Thymus (tissue), 11 donors: ENCODE results near the gene EXOC6B. TPM values are rescaled to one million over a fixed set of nuclear protein-coding genes. Genes with fewer than 3 reads are reported as not detected.

Experiments
- DNase-seq, 9 donors: peaks; one replicate each; pipeline ENCODE4 v3.0.0-alpha.2; 2013; ENCODE audit warnings: low spot score in 9 of 9, low read depth in 6 of 9, missing footprints in 1 of 9
- H3K27ac ChIP-seq, 2 donors: one replicate each; pipeline ENCODE4 v1.5.1; 2013; ENCODE audit warnings: control low read depth in 1 of 2, low read depth in 1 of 2, low read length in 1 of 2, mild to moderate bottlenecking in 1 of 2, moderate library complexity in 1 of 2
- H3K27me3 ChIP-seq, 2 donors: one replicate each; pipeline ENCODE4 v1.5.1; 2013; ENCODE audit warnings: low read length in 1 of 2; ENCODE audit not compliant: control insufficient read depth in 2 of 2, insufficient read depth in 1 of 2
- H3K36me3 ChIP-seq, 2 donors: one replicate each; pipeline ENCODE4 v1.5.1; 2013; ENCODE audit warnings: low read length in 1 of 2, mild to moderate bottlenecking in 1 of 2, moderate library complexity in 1 of 2; ENCODE audit not compliant: control insufficient read depth in 2 of 2, insufficient read depth in 2 of 2
- H3K4me1 ChIP-seq, 2 donors: one replicate each; pipeline ENCODE4 v1.5.1; 2013; ENCODE audit warnings: low read length in 2 of 2; ENCODE audit not compliant: control insufficient read depth in 2 of 2, insufficient read depth in 2 of 2
- H3K4me3 ChIP-seq, 2 donors: one replicate each; pipeline ENCODE4 v1.5.1; 2013; ENCODE audit warnings: low read length in 2 of 2, control low read depth in 1 of 2, mild to moderate bottlenecking in 1 of 2
- H3K9me3 ChIP-seq, 2 donors: one replicate each; pipeline ENCODE4 v1.5.1; 2013; ENCODE audit warnings: low read length in 1 of 2, mild to moderate bottlenecking in 1 of 2; ENCODE audit not compliant: control insufficient read depth in 2 of 2, insufficient read depth in 1 of 2
- WGBS: extraction: QIAGEN DNeasy Blood & Tissue Kit; methylation state at CpG from one replicate; pipeline ENCODE4 v1.1.7; 2013; 5-methylcytosine and 5-hydroxymethylcytosine counted together
- polyA plus RNA-seq: library from polyadenylated mRNA; stranded (reverse); fragments of 200-250 nt; gene quantifications from one replicate; pipeline ENCODE4 v1.2.3, GENCODE V29; 2013
- total RNA-seq: library from RNA; stranded (reverse); fragments of 120-200 nt; gene quantifications from one replicate; pipeline ENCODE4 v1.2.4, GENCODE V29; 2013
- donor health status: healthy.

The EXOC6B gene
- total and polyA plus RNA-seq, 2 donors, result 5.0 to 6.2 TPM

GRCh38 chr2:72175636-72176035 is 650.2 kb downstream of the EXOC6B start:
- no peak for DNase-seq
- no peaks in the 10 kb centered on the region for H3K36me3 ChIP-seq
- no peak overlapping the region for H3K4me3 ChIP-seq
- no peak overlapping the region for H3K27ac ChIP-seq
- no peaks in the 10 kb centered on the region for H3K4me1 ChIP-seq
- WGBS, result 93% methylated on average over 4 of the region's 4 CpGs
- no peaks in the 10 kb centered on the region for H3K9me3 ChIP-seq
- H3K27me3 ChIP-seq, result no peaks in the 10 kb centered on the region

DNA sequence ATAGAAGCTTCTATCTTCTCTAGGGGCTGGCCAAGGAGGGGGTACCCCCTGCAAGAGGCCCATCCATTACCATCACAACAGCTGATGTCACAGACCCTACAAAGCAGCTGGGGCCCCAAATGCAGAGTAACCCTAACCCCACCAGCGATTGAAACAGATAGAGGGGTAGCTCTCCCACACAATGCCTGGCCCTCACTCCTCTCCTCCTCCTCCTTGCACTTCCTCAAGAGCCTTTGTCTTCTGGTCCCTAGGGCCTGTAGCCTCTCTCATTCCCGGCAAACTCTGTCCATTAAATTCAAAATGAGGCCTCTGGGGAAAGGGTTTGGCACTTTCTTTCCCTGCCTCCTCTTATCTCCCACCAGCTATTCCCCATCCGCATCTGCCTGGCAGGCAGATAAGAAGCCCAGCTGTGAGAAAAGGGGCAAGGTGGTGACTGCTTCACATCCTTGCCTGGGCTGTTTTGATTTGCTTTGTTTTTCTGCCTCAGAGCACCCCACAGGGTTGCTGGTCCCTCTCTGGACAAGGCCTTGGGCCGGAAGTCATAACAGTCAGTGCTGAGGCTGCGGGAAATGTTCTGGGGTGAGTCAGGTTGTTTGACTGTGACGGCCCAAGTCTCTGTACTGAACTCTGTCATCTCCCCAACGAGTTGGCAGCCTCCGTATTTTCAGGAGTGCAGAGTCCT is 652.1 kb downstream of the EXOC6B start:
- WGBS, result 81% methylated on average over 8 of the region's 8 CpGs
- Histone ChIP-seq H3K27ac (no peak overlapping the region), H3K9me3 (no peaks in the 10 kb centered on the region), H3K36me3 (no peaks in the 10 kb centered on the region), H3K4me1 (no peaks in the 10 kb centered on the region), H3K4me3 (no peak overlapping the region), H3K27me3 (no peaks in the 10 kb centered on the region)
- no peak for DNase-seq

- no peak for DNase-seq
- Histone ChIP-seq H3K27ac (no peak overlapping the region), H3K36me3 (no peaks in the 10 kb centered on the region), H3K9me3 (no peaks in the 10 kb centered on the region), H3K4me3 (no peak overlapping the region), H3K4me1 (no peaks in the 10 kb centered on the region), H3K27me3 (no peaks in the 10 kb centered on the region)
- 94% methylated on average over 2 of the region's 2 CpGs for WGBS
Measured at GRCh38 chr2:72172478-72172877, 653.4 kb downstream of the EXOC6B start.

- no peaks in the 10 kb centered on the region for H3K36me3 ChIP-seq
- peaks cover 0 to 2% of the 10 kb centered on the region in 2 donors for H3K27me3 ChIP-seq
- no peaks in the 10 kb centered on the region for H3K4me1 ChIP-seq
- no peak overlapping the region for H3K27ac ChIP-seq
- no peaks in the 10 kb centered on the region for H3K9me3 ChIP-seq
- no peak for DNase-seq
- 95% methylated on average over 3 of the region's 3 CpGs for WGBS
- no peak overlapping the region for H3K4me3 ChIP-seq
Measured at GRCh38 chr2:72166279-72166678, 659.6 kb downstream of the EXOC6B start.

- DNase-seq, result no peak
- Histone ChIP-seq H3K9me3 (no peaks in the 10 kb centered on the region), H3K4me3 (no peak overlapping the region), H3K4me1 (no peaks in the 10 kb centered on the region), H3K27ac (no peak overlapping the region), H3K36me3 (no peaks in the 10 kb centered on the region), H3K27me3 (peaks cover 0 to 2% of the 10 kb centered on the region in 2 donors)
- 89% methylated on average over 3 of the region's 3 CpGs for WGBS
Measured at GRCh38 chr2:72165792-72166191, 660.0 kb downstream of the EXOC6B start.

DNA sequence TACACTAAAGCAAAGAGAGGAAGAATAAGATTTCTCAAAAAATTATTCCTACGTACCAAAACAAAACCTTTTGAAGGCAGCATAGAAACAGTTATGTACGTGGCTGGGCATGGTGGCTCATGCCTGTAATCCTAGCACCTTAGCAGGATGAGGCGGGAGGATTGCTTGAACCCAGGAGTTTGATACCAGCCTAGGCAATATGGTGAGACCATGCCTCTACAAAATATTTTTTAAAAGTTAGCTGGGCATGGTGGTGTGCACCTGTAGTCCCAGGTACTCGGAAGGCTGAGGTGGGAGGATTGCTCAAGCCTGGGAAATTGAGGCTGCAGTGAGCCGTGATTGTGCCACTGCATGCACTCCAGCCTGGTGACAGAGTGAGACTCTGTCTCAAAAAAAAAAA is 663.3 kb downstream of the EXOC6B start:
- no peak overlapping the region for H3K4me3 ChIP-seq
- WGBS, result 93% methylated on average over 5 of the region's 5 CpGs
- H3K4me1 ChIP-seq, result no peaks in the 10 kb centered on the region
- H3K9me3 ChIP-seq, result no peaks in the 10 kb centered on the region
- H3K36me3 ChIP-seq, result no peaks in the 10 kb centered on the region
- H3K27ac ChIP-seq, result no peak overlapping the region
- peaks cover 0 to 2% of the 10 kb centered on the region in 2 donors for H3K27me3 ChIP-seq
- DNase-seq, result no peak

- DNase-seq, result no peak
- Histone ChIP-seq H3K36me3 (no peaks in the 10 kb centered on the region), H3K27me3 (peaks cover 0 to 3% of the 10 kb centered on the region in 2 donors), H3K9me3 (no peaks in the 10 kb centered on the region), H3K4me3 (no peak overlapping the region), H3K4me1 (no peaks in the 10 kb centered on the region), H3K27ac (no peak overlapping the region)
- WGBS, result 93% methylated on average over 12 of the region's 12 CpGs
Measured at GRCh38 chr2:72159211-72159993, 666.4 kb downstream of the EXOC6B start.

GRCh38 chr2:72157871-72158771 is 667.7 kb downstream of the EXOC6B start:
- no peak for DNase-seq
- H3K36me3 ChIP-seq, result no peaks in the 10 kb centered on the region
- H3K27me3 ChIP-seq, result peaks cover 0 to 10% of the 10 kb centered on the region in 2 donors
- no peak overlapping the region for H3K4me3 ChIP-seq
- 90% methylated on average over 8 of the region's 8 CpGs for WGBS
- no peak overlapping the region for H3K27ac ChIP-seq
- no peaks in the 10 kb centered on the region for H3K9me3 ChIP-seq
- H3K4me1 ChIP-seq, result no peaks in the 10 kb centered on the region

DNA sequence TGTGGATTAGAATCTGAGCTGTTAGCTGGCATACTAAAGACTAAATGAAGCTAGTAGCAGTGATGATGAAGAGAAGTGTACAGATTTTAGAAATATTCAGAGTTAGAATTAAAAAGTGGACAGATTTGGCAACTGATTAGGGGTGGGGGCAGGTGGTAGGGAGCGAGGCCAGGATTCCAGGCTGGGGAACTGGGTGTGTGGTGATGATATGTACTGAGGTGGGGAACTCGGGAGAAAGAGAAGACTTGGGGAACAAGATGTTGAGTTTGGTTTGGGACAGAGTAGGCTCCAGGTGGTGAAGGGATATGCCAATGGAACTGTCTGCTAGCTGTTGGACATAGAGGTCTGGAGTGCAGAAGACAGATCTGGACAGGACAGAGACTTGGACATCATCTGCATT is 669.0 kb downstream of the EXOC6B start:
- Histone ChIP-seq H3K4me1 (no peaks in the 10 kb centered on the region), H3K9me3 (no peaks in the 10 kb centered on the region), H3K4me3 (no peak overlapping the region), H3K27ac (no peak overlapping the region), H3K27me3 (peaks cover 0 to 13% of the 10 kb centered on the region in 2 donors), H3K36me3 (no peaks in the 10 kb centered on the region)
- 84% methylated on average over 2 of the region's 2 CpGs for whole genome bisulfite sequencing
- no peak for DNase-seq
